ENCODE measurements around the gene SRRM3. TPM values are rescaled to one million over a fixed set of nuclear protein-coding genes. Genes with fewer than 3 reads are reported as not detected.
A peak's percentile ranks its signal among the peaks of the same experiment; 100 is the strongest.

SRRM3 gene
- polyA plus RNA-seq, 2 of the 4 experiments (the other 2 are of a cell fraction): 2.4 to 7.0 TPM

- WGBS (ENCODE audit: missing lambda C conversion rate): 48% methylated on average over 9 of the region's 9 CpGs
- CTCF ChIA-PET: interaction anchor here (1.0 to 2.9 kb wide), 5 partner anchors 32 to 82 kb away, joined by 3 to 12 read pairs (median 4); no protein-coding TSS in a partner anchor
Measured at GRCh38 chr7:76231583-76231982, 29.9 kb downstream of the SRRM3 start.

GRCh38 chr7:76232698-76233097, 31.0 kb downstream of the SRRM3 start:
- H3K4me3 ChIP-seq: no peak overlapping the region
- peaks cover 11% of the 10 kb centered on the region; the same call in 1 of the 3 replicates for H3K4me1 ChIP-seq
- no peaks in the 10 kb centered on the region for H3K9me3 ChIP-seq
- no peak overlapping the region for H3K4me2 ChIP-seq
- no peak for DNase-seq (ENCODE audit: low read depth in 1 of 2, low spot score in 1 of 2)
- H3K27ac ChIP-seq: no peak overlapping the region
- POLR2A ChIA-PET: no interaction called here
- WGBS (ENCODE audit: missing lambda C conversion rate): 76% methylated on average over 10 of the region's 10 CpGs
- 0 out of 6 replicates have a peak, but pooled peaks have one; percentile 6 to 19 for ATAC-seq
- CTCF ChIA-PET: interaction anchor here (0.5 to 4.1 kb wide), 7 partner anchors 22 to 626 kb away, joined by 3 to 22 read pairs (median 5); no protein-coding TSS in a partner anchor
- FAIRE-seq: no peak
- TF ChIP-seq HOXB5 (CRISPR knock-in tag; IDR thresholded peaks at IDR 0.05) (no peak), HOXB13 (CRISPR knock-in tag; IDR thresholded peaks at IDR 0.05; ENCODE audit: low read depth) (no peak), RCOR1 (IDR thresholded peaks at IDR 0.05; ENCODE audit: low read depth, low read length) (no peak), ESRRA (IDR thresholded peaks at IDR 0.05; ENCODE audit: borderline replicate concordance, low read length) (no peak), HMGXB4 (CRISPR knock-in tag; IDR thresholded peaks at IDR 0.05; ENCODE audit: borderline replicate concordance) (no peak), ELK1 (IDR thresholded peaks at IDR 0.05; ENCODE audit: low read depth, low read length) (no peak), SMC3 (IDR thresholded peaks at IDR 0.05) (no peak), KDM5A (IDR thresholded peaks at IDR 0.05) (no peak), NPAS2 (CRISPR knock-in tag; IDR thresholded peaks at IDR 0.05; ENCODE audit: borderline replicate concordance) (no peak), FOSB (CRISPR knock-in tag; IDR thresholded peaks at IDR 0.05) (no peak), BCL3 (IDR thresholded peaks at IDR 0.05) (no peak), PBX3 (IDR thresholded peaks at IDR 0.05) (no peak), HOXA7 (CRISPR knock-in tag; IDR thresholded peaks at IDR 0.05) (no peak), HDAC2 (IDR thresholded peaks at IDR 0.05) (no peak), MYC (IDR thresholded peaks at IDR 0.05; ENCODE audit: borderline replicate concordance, low read length) (no peak), ZFP36 (IDR thresholded peaks at IDR 0.05; ENCODE audit: borderline replicate concordance, partially characterized antibody) (no peak), REST (IDR thresholded peaks at IDR 0.05) (no peak)

More at GRCh38 chr7:76231583-76231982, 29.9 kb downstream of the SRRM3 start:
- POLR2A ChIA-PET: no interaction called here
- FAIRE-seq: no peak
- no peak for DNase-seq (ENCODE audit: low read depth in 1 of 2, low spot score in 1 of 2)
- Histone ChIP-seq H3K4me3 (no peak overlapping the region), H3K27ac (no peak overlapping the region), H3K4me2 (no peak overlapping the region), H3K4me1 (peaks cover 11% of the 10 kb centered on the region; the same call in 1 of the 3 replicates), H3K9me3 (no peaks in the 10 kb centered on the region)
- TF ChIP-seq NFE2L2 (conservative IDR thresholded peaks at IDR 0.05; ENCODE audit: low read length): no peak
- no peak for TF ChIP-seq FOSL2 (IDR thresholded peaks at IDR 0.05)
- peak; percentile 73 for TF ChIP-seq FOSL2 (CRISPR knock-in tag; IDR thresholded peaks at IDR 0.05)
- TF ChIP-seq TFCP2L1 (CRISPR knock-in tag; IDR thresholded peaks at IDR 0.05): no peak
- no peak for ATAC-seq
